Glutamatergic neuron (in vitro differentiated cells): ENCODE data around the gene HTR6. TPM values are rescaled to one million over a fixed set of nuclear protein-coding genes. Genes with fewer than 3 reads are reported as not detected.
"Not testable (repeated sequence)": the region's sequence is repeated elsewhere in the genome, so short reads cannot be mapped to it uniquely, and the experiment has no call there.

Source experiments
- DNase-seq: peaks from one replicate; pipeline ENCODE4 v3.0.0; 2022
- H3K27ac Mint-ChIP-seq: one replicate; pipeline ENCODE4 v1.8.0; 2020; ENCODE audit warnings: mild to moderate bottlenecking, mixed read lengths, inconsistent platforms; ENCODE audit not compliant: unreplicated experiment
- H3K27me3 Mint-ChIP-seq: one replicate; pipeline ENCODE4 v1.8.0; 2020; ENCODE audit warnings: mild to moderate bottlenecking, moderate library complexity, mixed read lengths, inconsistent platforms; ENCODE audit not compliant: unreplicated experiment
- H3K36me3 Mint-ChIP-seq: one replicate; pipeline ENCODE4 v1.8.0; 2020; ENCODE audit warnings: mild to moderate bottlenecking, mixed read lengths, inconsistent platforms; ENCODE audit not compliant: unreplicated experiment
- H3K4me1 Mint-ChIP-seq: one replicate; pipeline ENCODE4 v1.8.0; 2020; ENCODE audit warnings: mild to moderate bottlenecking, low read depth, mixed read lengths, inconsistent platforms; ENCODE audit not compliant: unreplicated experiment
- H3K4me3 Mint-ChIP-seq: one replicate; pipeline ENCODE4 v1.8.0; 2020; ENCODE audit warnings: mild to moderate bottlenecking, mixed read lengths, inconsistent platforms; ENCODE audit not compliant: unreplicated experiment
- H3K9me3 Mint-ChIP-seq: one replicate; pipeline ENCODE4 v1.8.0; 2020; ENCODE audit warnings: mild to moderate bottlenecking, moderate library complexity, mixed read lengths, inconsistent platforms; ENCODE audit not compliant: unreplicated experiment
- total RNA-seq: library from RNA; stranded (reverse); fragmentation: NEBNext Ultra II Directional; extraction: Animal tissue kit (Norgen Biotek cat#: 25700); gene quantifications from one replicate; pipeline ENCODE4 v1.2.1, GENCODE V29; 2021; ENCODE audit not compliant: unreplicated experiment
- TF ChIP-seq, protein P1 (sequence below): fragments of 200-600 bp; sonication (generic); IDR thresholded peaks from one replicate; pipeline ENCODE4 v1.5.0; 2021; ENCODE audit not compliant: partially characterized antibody, unreplicated experiment

HTR6 gene
- total RNA-seq, 1 donor from 2014 or later = not detected

GRCh38 chr1:19632211-19632610 is 32.5 kb upstream of the HTR6 start:
- Mint-ChIP-seq H3K4me3 (no peak overlapping the region), H3K27me3 (no peaks in the 10 kb centered on the region)
- TF ChIP-seq, protein P1, sequence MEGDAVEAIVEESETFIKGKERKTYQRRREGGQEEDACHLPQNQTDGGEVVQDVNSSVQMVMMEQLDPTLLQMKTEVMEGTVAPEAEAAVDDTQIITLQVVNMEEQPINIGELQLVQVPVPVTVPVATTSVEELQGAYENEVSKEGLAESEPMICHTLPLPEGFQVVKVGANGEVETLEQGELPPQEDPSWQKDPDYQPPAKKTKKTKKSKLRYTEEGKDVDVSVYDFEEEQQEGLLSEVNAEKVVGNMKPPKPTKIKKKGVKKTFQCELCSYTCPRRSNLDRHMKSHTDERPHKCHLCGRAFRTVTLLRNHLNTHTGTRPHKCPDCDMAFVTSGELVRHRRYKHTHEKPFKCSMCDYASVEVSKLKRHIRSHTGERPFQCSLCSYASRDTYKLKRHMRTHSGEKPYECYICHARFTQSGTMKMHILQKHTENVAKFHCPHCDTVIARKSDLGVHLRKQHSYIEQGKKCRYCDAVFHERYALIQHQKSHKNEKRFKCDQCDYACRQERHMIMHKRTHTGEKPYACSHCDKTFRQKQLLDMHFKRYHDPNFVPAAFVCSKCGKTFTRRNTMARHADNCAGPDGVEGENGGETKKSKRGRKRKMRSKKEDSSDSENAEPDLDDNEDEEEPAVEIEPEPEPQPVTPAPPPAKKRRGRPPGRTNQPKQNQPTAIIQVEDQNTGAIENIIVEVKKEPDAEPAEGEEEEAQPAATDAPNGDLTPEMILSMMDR = no peak

DNA sequence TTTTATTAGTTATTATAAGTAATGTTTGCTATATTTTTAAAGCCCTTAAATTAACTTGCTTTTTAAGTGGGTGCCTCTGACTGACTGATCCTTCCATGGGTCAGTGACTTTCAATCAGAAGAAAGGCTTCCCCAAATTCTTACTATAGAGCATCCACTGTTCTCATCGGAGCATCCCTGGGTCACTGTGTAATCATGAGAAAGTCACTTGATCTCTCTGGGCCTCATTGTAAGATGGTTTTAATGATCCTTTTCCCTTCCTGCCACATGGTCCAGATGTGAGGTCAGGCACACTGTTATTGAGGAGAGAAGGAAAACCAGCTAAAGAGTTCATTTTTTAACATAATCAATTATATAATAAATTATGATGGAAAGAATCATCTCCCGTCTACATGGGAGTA is 31.6 kb upstream of the HTR6 start:
- no peaks in the 10 kb centered on the region for H3K27me3 Mint-ChIP-seq

More at GRCh38 chr1:19632211-19632610, 32.5 kb upstream of the HTR6 start:
- Mint-ChIP-seq H3K4me1 (no peaks in the 10 kb centered on the region), H3K36me3 (peaks cover 5% of the 10 kb centered on the region), H3K9me3 (no peaks in the 10 kb centered on the region), H3K27ac (no peak overlapping the region)
- no peak for DNase-seq

GRCh38 chr1:19635064-19635463 is 29.6 kb upstream of the HTR6 start:
- H3K9me3 Mint-ChIP-seq, DNase-seq, H3K27ac Mint-ChIP-seq, H3K27me3 Mint-ChIP-seq, H3K4me3 Mint-ChIP-seq, H3K36me3 Mint-ChIP-seq, H3K4me1 Mint-ChIP-seq: not testable (repeated sequence)

More for the DNA sequence above, 31.6 kb upstream of the HTR6 start:
- H3K9me3 Mint-ChIP-seq = no peaks in the 10 kb centered on the region
- H3K27ac Mint-ChIP-seq = no peak overlapping the region
- DNase-seq = no peak
- no peak overlapping the region for H3K4me3 Mint-ChIP-seq
- TF ChIP-seq, protein P1 = no peak
- H3K4me1 Mint-ChIP-seq = no peaks in the 10 kb centered on the region
- H3K36me3 Mint-ChIP-seq = peaks cover 5% of the 10 kb centered on the region

- DNase-seq = no peak
- Mint-ChIP-seq H3K27ac (no peak overlapping the region), H3K4me1 (no peaks in the 10 kb centered on the region), H3K9me3 (no peaks in the 10 kb centered on the region), H3K27me3 (no peaks in the 10 kb centered on the region), H3K36me3 (no peaks in the 10 kb centered on the region), H3K4me3 (no peak overlapping the region)
- TF ChIP-seq, protein P1 = no peak
Observed at GRCh38 chr1:19635646-19636045, 29.0 kb upstream of the HTR6 start.

DNA sequence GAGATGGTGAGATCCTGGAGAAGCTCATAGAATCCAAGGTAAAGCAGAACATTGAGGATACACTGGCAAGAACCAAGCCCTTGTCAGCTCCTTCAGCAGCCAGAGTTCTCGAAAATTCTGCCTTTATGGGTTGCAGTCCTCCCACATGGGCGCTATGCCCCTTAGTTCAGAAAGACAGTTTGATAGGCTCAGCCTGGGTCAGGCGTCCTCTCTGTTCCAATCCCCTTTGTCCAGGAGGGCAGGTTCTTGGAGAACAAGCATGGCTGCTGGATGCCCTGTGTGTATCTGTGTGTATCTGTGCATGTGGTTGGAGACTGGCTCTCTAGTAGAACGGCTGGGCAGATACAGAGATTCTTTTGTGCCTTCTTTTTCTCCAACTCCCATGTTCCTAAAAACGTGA is 28.6 kb upstream of the HTR6 start:
- TF ChIP-seq, protein P1 = no peak
- Mint-ChIP-seq H3K9me3 (no peaks in the 10 kb centered on the region), H3K27me3 (no peaks in the 10 kb centered on the region), H3K4me3 (no peak overlapping the region), H3K36me3 (no peaks in the 10 kb centered on the region), H3K27ac (no peak overlapping the region), H3K4me1 (no peaks in the 10 kb centered on the region)
- no peak for DNase-seq

GRCh38 chr1:19636749-19637148 is 27.9 kb upstream of the HTR6 start:
- H3K4me3 Mint-ChIP-seq, H3K36me3 Mint-ChIP-seq, H3K4me1 Mint-ChIP-seq, H3K9me3 Mint-ChIP-seq, H3K27ac Mint-ChIP-seq, DNase-seq, H3K27me3 Mint-ChIP-seq: not testable (repeated sequence)
